GM21576 (cell line): Measurements from ENCODE around the gene MARK4.

Source experiments
- ATAC-seq: cut with Tn5 transposase; IDR thresholded peaks from one replicate; pipeline ENCODE4 v1.9.1; 2021; ENCODE audit warnings: mild to moderate bottlenecking, moderate library complexity; ENCODE audit not compliant: unreplicated experiment

MARK4 gene

GRCh38 chr19:45271098-45271734 is 20.1 kb downstream of the MARK4 start:
- ATAC-seq: no peak

DNA sequence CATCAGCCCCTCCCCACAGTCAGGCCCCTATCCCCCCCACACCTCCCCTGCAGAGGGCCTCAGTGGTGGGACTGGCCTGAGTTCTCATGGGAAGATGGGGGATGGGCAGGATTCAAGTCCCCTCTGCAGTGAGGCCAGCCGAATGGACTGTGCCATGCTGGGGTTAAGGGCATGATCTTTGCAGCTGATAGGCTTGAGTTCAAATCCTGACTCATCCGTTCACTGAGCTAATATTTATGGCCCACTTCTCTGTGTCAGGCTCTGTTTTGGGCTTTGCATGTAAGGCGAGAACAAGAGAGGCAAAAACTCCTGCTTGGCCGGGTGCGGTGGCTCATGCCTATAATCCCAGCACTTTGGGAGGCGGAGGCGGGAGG is 20.7 kb downstream of the MARK4 start:
- no peak for ATAC-seq

DNA sequence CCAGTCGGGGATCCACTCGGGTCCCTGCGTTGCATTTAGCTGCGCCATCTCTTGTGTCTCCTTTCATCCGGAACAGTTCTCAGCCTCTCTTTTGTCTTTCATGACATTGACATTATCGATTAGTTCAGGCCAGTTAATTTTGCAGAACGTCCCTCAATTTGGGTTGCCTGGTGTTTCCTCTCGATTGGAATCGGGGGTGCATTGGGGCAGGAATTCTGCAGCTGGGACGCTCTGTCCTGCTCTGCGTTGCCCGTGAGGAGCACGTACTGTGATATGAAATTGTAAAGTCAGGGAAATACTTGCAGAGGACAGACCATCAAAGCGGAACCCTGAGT is 22.4 kb downstream of the MARK4 start:
- no peak for ATAC-seq

GRCh38 chr19:45275370-45275971 is 24.4 kb downstream of the MARK4 start:
- ATAC-seq: no peak

- no peak for ATAC-seq
Observed at GRCh38 chr19:45276284-45276687, 25.2 kb downstream of the MARK4 start.

- no peak for ATAC-seq
Observed at GRCh38 chr19:45278087-45278486, 27.0 kb downstream of the MARK4 start.

GRCh38 chr19:45279587-45280192 is 28.6 kb downstream of the MARK4 start:
- ATAC-seq: no peak

DNA sequence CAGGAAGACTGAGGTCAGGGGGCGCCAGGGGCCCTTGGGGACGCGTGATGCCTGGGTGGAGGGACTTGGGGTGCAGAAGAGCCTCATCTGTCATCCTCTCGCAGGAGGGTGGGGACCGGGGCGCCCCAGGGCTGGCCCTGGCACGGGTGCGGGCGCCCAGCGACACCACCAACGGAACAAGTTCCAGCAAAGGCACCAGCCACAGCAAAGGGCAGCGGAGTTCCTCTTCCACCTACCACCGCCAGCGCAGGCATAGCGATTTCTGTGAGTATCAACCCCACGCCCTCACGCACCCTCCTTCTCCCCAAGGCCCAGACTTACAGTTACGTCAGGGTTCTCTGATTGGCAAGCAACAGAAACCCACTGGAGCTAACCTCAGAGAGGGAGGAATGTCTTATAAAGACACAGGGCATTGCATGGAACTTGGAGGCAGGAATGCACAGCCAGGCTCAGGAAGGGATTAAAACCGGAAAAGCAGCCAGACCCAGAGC is 29.4 kb downstream of the MARK4 start:
- no peak for ATAC-seq

DNA sequence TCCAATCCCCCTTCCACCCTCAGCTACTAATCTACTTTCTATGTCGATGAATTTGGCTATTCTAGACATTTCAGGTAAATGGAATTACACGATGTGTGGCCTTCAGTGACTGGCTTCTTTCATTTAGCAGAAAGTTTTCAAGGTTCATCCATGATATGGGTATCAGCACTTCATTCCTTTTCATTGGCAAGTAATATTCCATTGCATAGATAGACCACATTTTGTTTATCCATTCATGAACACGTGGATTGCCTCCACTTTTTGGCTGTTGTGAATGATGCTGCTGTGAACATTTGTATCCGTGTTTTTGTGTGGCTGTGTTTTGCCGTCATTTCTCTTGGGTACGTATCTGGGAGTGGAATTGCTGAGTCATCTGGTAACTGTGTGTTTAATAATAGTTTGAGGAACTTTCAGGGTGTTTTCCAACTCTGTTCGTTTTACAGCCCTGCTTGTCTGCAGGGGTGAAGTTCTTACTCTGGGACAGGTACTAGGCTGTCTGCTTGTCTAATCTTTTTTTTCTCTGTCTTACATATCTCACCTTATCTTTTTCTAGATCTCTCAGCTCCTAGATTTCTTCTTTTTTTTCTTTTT is 32.5 kb downstream of the MARK4 start:
- ATAC-seq: no peak

DNA sequence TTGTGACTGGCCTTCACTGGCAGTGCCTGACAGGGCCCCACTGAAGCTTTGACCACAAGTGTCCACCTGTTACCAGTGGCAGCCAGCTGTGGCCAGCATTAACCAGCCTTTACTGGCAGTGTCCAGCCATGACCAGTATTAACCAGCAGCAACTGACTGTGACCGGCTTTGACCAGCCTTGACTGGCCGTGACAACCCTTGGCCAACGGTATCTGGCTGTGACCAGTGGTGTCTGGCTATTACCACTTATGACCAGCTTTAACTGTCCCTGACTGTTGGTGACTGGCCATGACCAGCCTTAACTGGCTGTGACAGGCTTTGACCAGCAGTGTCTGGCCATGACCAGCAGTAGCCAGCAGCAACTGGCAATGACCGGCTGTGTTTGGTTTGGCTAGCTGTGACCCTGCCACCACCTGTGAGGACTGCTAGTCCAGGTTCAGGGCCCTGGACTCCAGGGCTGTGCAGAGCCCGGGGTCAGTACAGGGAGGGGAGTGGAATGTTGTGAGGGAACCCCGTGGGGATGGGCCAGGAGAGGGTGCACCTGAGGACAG is 39.4 kb downstream of the MARK4 start:
- no peak for ATAC-seq

GRCh38 chr19:45291834-45292233 is 40.8 kb downstream of the MARK4 start:
- no peak for ATAC-seq

DNA sequence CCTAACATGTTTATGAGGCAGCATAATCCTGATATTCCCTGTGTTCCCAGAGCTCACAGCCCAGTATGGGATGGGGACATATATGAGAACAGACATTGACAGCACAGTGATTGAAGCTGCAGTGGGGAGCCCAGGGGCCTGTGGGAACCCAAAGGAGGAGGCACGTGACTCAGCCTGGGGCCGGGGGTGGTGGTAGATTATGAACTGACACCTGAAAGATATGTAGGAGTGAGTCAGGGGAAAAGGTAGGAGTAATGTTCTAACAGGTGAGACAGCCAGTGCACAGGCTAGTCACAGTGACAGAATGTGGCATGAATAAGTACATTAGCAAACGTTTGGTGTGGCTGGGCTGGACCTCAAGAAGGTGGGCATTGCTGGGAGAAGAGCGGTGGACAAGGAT is 42.6 kb downstream of the MARK4 start:
- ATAC-seq: no peak

GRCh38 chr19:45294291-45295029 is 43.4 kb downstream of the MARK4 start:
- no peak for ATAC-seq

DNA sequence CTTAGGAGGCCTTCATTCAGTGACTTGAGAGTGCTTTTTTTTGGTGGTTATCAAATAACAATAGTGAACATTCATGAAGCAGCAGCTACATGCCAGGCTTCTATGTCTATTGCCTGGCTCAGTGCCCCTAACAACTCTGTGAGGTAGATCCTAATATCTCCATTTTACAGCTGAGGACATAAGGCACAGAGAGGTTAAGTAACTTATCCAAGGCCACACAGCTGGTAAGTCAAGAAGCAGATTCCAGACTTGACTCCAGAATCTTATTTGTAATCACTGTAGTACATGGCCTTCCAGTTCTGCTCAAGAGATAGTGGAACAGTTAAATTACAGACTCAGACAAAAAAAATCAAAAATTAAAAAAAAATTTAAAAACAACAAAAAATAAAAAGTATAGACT is 44.8 kb downstream of the MARK4 start:
- ATAC-seq: no peak

DNA sequence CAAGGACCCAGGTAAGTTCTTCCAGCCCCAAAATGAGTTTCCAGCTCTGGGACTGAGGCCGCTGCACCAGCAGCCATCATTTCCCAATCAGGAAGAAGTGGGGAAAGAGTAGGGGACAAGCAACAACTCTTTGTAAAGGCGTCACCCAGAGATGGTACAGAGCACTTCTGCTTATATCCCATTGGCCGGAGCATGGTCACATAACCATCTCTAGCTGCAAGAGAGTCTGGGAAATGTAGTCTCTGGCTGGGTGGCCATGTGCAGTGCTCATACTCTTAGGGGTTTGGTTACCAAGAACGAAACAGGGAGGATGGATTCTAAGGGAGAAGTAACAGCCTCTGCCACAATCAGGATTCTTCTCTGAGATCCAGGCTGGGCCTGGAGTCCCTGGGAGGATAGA is 45.3 kb downstream of the MARK4 start:
- ATAC-seq: no peak

GRCh38 chr19:45297674-45298073 is 46.6 kb downstream of the MARK4 start:
- no peak for ATAC-seq

- ATAC-seq: no peak
Observed at GRCh38 chr19:45298264-45298663, 47.2 kb downstream of the MARK4 start.

DNA sequence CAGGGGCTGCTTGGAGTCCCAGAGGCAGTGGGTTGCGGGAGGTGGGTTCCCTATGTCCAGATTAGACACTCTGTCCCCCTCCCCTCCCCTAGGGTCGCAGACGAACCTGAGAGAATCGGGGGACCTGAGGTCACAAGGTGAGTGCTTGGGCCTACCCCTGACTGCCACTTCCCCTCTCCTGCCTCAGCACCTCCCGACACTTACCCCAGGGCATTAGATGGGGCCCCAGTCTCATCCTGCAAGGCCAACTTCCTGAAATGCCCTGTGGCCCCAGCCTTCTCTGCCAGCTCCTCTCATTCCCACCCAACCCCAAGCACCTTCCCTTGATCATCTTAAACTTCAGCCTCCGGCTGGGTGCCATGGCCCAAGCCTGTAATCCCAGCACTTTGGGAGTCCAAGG is 48.6 kb downstream of the MARK4 start:
- no peak for ATAC-seq

- no peak for ATAC-seq
Observed at GRCh38 chr19:45302416-45302815, 51.3 kb downstream of the MARK4 start.

DNA sequence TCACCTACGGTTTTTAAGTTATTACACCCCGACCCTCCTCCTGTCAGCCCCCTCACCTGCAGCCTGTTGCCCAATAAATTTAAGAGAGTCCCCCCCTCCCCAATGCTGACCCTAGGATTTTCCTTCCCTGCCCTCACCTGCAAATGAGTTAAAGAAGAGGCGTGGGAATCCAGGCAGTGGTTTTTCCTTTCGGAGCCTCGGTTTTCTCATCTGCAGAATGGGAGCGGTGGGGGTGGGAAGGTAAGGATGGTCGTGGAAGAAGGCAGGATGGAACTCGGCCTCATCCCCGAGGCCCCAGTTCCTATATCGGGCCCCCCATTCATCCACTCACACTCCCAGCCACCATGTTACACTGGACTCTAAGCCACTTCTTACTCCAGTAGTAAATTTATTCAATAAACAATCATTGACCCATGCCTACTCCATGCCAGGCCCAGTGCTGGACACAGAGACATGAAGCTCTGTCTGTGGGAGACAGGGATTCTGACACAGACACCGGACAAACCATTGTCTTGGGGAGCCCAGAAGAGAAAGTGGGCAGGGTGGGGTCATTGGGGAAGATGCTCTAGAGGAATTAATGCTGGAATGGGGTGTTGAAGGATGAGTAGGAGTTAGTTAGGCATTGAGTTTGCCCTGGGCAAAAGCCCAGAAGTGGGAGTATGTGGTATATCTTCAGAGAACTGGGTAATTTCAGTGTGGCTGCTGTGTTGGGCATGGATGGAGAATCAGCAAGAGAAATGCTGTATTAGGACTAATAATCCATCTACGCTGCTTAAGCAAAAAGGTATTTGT is 52.4 kb downstream of the MARK4 start:
- ATAC-seq: no peak
